ENCODE measurements around the gene AFF3.
"Not testable (repeated sequence)": the region's sequence is repeated elsewhere in the genome, so short reads cannot be mapped to it uniquely, and the experiment has no call there.

The AFF3 gene

GRCh38 chr2:99784282-99784681, 358.1 kb downstream of the AFF3 start:
- no peak for DNase-seq (ENCODE audit: low spot score)

GRCh38 chr2:99780276-99780675, 362.1 kb downstream of the AFF3 start:
- DNase-seq (ENCODE audit: low spot score): no peak

- no peak for DNase-seq (ENCODE audit: low spot score)
Measured at GRCh38 chr2:99779276-99779675, 363.1 kb downstream of the AFF3 start.

GRCh38 chr2:99777656-99778290, 364.6 kb downstream of the AFF3 start:
- DNase-seq (ENCODE audit: low spot score): no peak

- peak; percentile 27 for DNase-seq (ENCODE audit: low spot score)
Measured at GRCh38 chr2:99776906-99777646, 365.3 kb downstream of the AFF3 start.

- DNase-seq (ENCODE audit: low spot score): no peak
Measured at GRCh38 chr2:99776206-99776905, 366.0 kb downstream of the AFF3 start.

- peak; percentile 58 for DNase-seq (ENCODE audit: low spot score)
Measured at GRCh38 chr2:99775585-99775984, 366.8 kb downstream of the AFF3 start.

GRCh38 chr2:99773642-99774041, 368.7 kb downstream of the AFF3 start:
- not testable (repeated sequence) for DNase-seq (ENCODE audit: low spot score)

- DNase-seq (ENCODE audit: low spot score): no peak
Measured at GRCh38 chr2:99772591-99773331, 369.6 kb downstream of the AFF3 start.

GRCh38 chr2:99771681-99772333, 370.6 kb downstream of the AFF3 start:
- DNase-seq (ENCODE audit: low spot score): no peak

GRCh38 chr2:99770876-99771275, 371.5 kb downstream of the AFF3 start:
- DNase-seq (ENCODE audit: low spot score): no peak

GRCh38 chr2:99765731-99766318, 376.6 kb downstream of the AFF3 start:
- DNase-seq (ENCODE audit: low spot score): no peak

GRCh38 chr2:99763764-99764163, 378.6 kb downstream of the AFF3 start:
- no peak for DNase-seq (ENCODE audit: low spot score)

GRCh38 chr2:99762714-99763113, 379.7 kb downstream of the AFF3 start:
- DNase-seq (ENCODE audit: low spot score): no peak

- no peak for DNase-seq (ENCODE audit: low spot score)
Measured at GRCh38 chr2:99757611-99758114, 384.7 kb downstream of the AFF3 start.

GRCh38 chr2:99756059-99756458, 386.3 kb downstream of the AFF3 start:
- no peak for DNase-seq (ENCODE audit: low spot score)

- DNase-seq (ENCODE audit: low spot score): peak; percentile 34
Measured at GRCh38 chr2:99754210-99754609, 388.2 kb downstream of the AFF3 start.

- DNase-seq (ENCODE audit: low spot score): no peak
Measured at GRCh38 chr2:99753505-99753904, 388.9 kb downstream of the AFF3 start.

GRCh38 chr2:99748344-99748743, 394.0 kb downstream of the AFF3 start:
- DNase-seq (ENCODE audit: low spot score): no peak

- DNase-seq (ENCODE audit: low spot score): no peak
Measured at GRCh38 chr2:99747842-99748241, 394.5 kb downstream of the AFF3 start.

- DNase-seq (ENCODE audit: low spot score): no peak
Measured at GRCh38 chr2:99743146-99743545, 399.2 kb downstream of the AFF3 start.

Data from AG20443 (cell line).